GM19372 (cell line): ENCODE data around the gene MRRF.

ENCODE experiments used
- ATAC-seq: cut with Tn5 transposase; IDR thresholded peaks from one replicate; pipeline ENCODE4 v1.9.1; 2021; ENCODE audit warnings: mild to moderate bottlenecking, low read depth, moderate library complexity; ENCODE audit not compliant: unreplicated experiment

Gene MRRF

GRCh38 chr9:122228191-122228567, 36.5 kb upstream of the MRRF start:
- ATAC-seq = no peak

GRCh38 chr9:122228568-122229484, 35.9 kb upstream of the MRRF start, which contains the start of gene LHX6:
LHX6 (minus strand) TSS chr9:122228957; CDS start chr9:122228740, 217 bp downstream.
- no peak for ATAC-seq

- no peak for ATAC-seq
Observed at GRCh38 chr9:122229485-122229837, 35.2 kb upstream of the MRRF start.

- no peak for ATAC-seq
Observed at GRCh38 chr9:122232796-122233306, 31.8 kb upstream of the MRRF start.

- ATAC-seq = no peak
Observed at GRCh38 chr9:122234022-122234748, 30.5 kb upstream of the MRRF start.

- no peak for ATAC-seq
Observed at GRCh38 chr9:122236681-122237080, 28.0 kb upstream of the MRRF start.

- no peak for ATAC-seq
Observed at GRCh38 chr9:122239722-122240121, 25.0 kb upstream of the MRRF start.

- ATAC-seq = no peak
Observed at GRCh38 chr9:122244349-122244748, 20.3 kb upstream of the MRRF start.

- ATAC-seq = no peak
Observed at GRCh38 chr9:122246666-122247065, 18.0 kb upstream of the MRRF start.

- no peak for ATAC-seq
Observed at GRCh38 chr9:122248448-122248865, 16.2 kb upstream of the MRRF start.

GRCh38 chr9:122251351-122251750, 13.3 kb upstream of the MRRF start:
- no peak for ATAC-seq

GRCh38 chr9:122252796-122253195, 11.9 kb upstream of the MRRF start:
- no peak for ATAC-seq

GRCh38 chr9:122254761-122255160, 9.9 kb upstream of the MRRF start:
- ATAC-seq = no peak

GRCh38 chr9:122256206-122256605, 8.5 kb upstream of the MRRF start:
- no peak for ATAC-seq

GRCh38 chr9:122258886-122259415, 5.7 kb upstream of the MRRF start:
- no peak for ATAC-seq

- ATAC-seq = no peak
Observed at GRCh38 chr9:122261469-122261881, 3.2 kb upstream of the MRRF start.

- ATAC-seq = no peak
Observed at GRCh38 chr9:122262073-122262472, 2.6 kb upstream of the MRRF start.

- no peak for ATAC-seq
Observed at GRCh38 chr9:122263699-122264349, 858 bp upstream of the MRRF start.

- peak; percentile 29 for ATAC-seq
Observed at GRCh38 chr9:122265149-122265915, 650 bp downstream of the MRRF start.
